Sigmoid colon (tissue), 7 donors: ENCODE measurements around the gene METTL23. TPM values are rescaled to one million over a fixed set of nuclear protein-coding genes. Genes with fewer than 3 reads are reported as not detected.
A peak's percentile ranks its signal among the peaks of the same experiment; 100 is the strongest.

Experiments used
- DNase-seq: peaks from one replicate; pipeline ENCODE4 v3.0.0-alpha.2; 2019
- H3K27ac ChIP-seq, 4 donors: fragments of 200-600 bp; sonication (generic); one replicate each; pipeline ENCODE4 v1.5.1; 2016 to 2019; ENCODE audit warnings: mild to moderate bottlenecking in 1 of 4
- H3K27me3 ChIP-seq, 3 donors: fragments of 200-600 bp; sonication (generic); one replicate each; pipeline ENCODE4 v1.5.1; 2019; ENCODE audit warnings: mild to moderate bottlenecking in 1 of 3
- H3K36me3 ChIP-seq, 4 donors: fragments of 200-600 bp; sonication (generic); one replicate each; pipeline ENCODE4 v1.5.1; 2016 to 2019
- H3K4me1 ChIP-seq, 4 donors: fragments of 200-600 bp; sonication (generic); one replicate each; pipeline ENCODE4 v1.5.1; 2017 to 2019
- H3K4me3 ChIP-seq, 4 donors: fragments of 200-600 bp; sonication (generic); one replicate each; pipeline ENCODE4 v1.5.1; 2017 to 2019; ENCODE audit warnings: mild to moderate bottlenecking in 2 of 4, moderate library complexity in 1 of 4
- H3K9me3 ChIP-seq, 4 donors: fragments of 200-600 bp in 3 of 4; sonication (generic) in 3 of 4; one replicate each; pipeline versions ENCODE4 v1.5.1 to v1.6.1; 2013 to 2019
- CTCF ChIP-seq, 4 experiments: fragments of 450-650 bp in 3 of 4; fragments of 200-600 bp in 1 of 4; IDR thresholded peaks; one replicate each; pipeline ENCODE4 v1.5.1; 2016 to 2019; ENCODE audit warnings: antibody characterized with exemption in 4 of 4, mild to moderate bottlenecking in 3 of 4, moderate library complexity in 2 of 4
- EP300 ChIP-seq, 4 donors: sonication (generic); formaldehyde crosslinking; IDR thresholded peaks; one replicate each; pipeline ENCODE4 v1.6.1; 2017; ENCODE audit warnings: antibody characterized with exemption in 4 of 4
- POLR2A ChIP-seq, 2 donors: fragments of 450-650 bp; IDR thresholded peaks; one replicate each; pipeline ENCODE4 v1.6.1; 2016; ENCODE audit warnings: antibody characterized with exemption in 2 of 2, mild to moderate bottlenecking in 2 of 2, moderate library complexity in 2 of 2
- POLR2AphosphoS5 ChIP-seq, 4 donors: sonication (generic); formaldehyde crosslinking; IDR thresholded peaks; one replicate each; pipeline ENCODE4 v1.6.1; 2017; ENCODE audit warnings: antibody characterized with exemption in 4 of 4
- WGBS, 2 donors: extraction: QIAGEN DNeasy Blood & Tissue Kit; methylation state at CpG; one replicate each; pipeline ENCODE4 v1.1.7; 2013; 5-methylcytosine and 5-hydroxymethylcytosine counted together
- intact Hi-C: fragments of 100-400 bp; cut with DNase I; formaldehyde crosslinking; loops from one replicate; pipeline ENCODE4 v1.15.1; 2023
- polyA plus RNA-seq, 3 donors: library from polyadenylated mRNA; stranded (reverse); fragments of 200-250 nt; gene quantifications; one replicate each; pipeline ENCODE4 v1.2.3, GENCODE V29; 2013
- total RNA-seq, 4 donors: library from RNA; depleted of rRNA; stranded (reverse); fragments of >200 nt; gene quantifications; one replicate each; pipeline ENCODE4 v1.1.0, GENCODE V29; 2016
- donor health status: healthy with polysubstance abuse.
- donor health status: Bipolar disorder and iron deficiency.
- donor health status: healthy.

The METTL23 gene
- total and polyA plus RNA-seq, 7 donors, result 13.6 to 34.8 (median 25.7) TPM

GRCh38 chr17:76755285-76755684 lies 28.6 kb downstream of the METTL23 start:
- intact Hi-C loops, result no loop called here
- 98 to 99% methylated on average over 2 of the region's 2 CpGs for WGBS, 2 donors
- TF ChIP-seq CTCF (IDR thresholded peaks at IDR 0.05) (no peak), POLR2A (IDR thresholded peaks at IDR 0.05) (no peak), EP300 (IDR thresholded peaks at IDR 0.05) (no peak), POLR2AphosphoS5 (IDR thresholded peaks at IDR 0.05) (no peak)
- no peak for DNase-seq
- Histone ChIP-seq H3K4me3 (no peak overlapping the region), H3K9me3 (no peaks in the 10 kb centered on the region), H3K4me1 (no peaks in the 10 kb centered on the region), H3K27me3 (no peaks in the 10 kb centered on the region), H3K36me3 (peaks cover 0 to 67% (median 13%) of the 10 kb centered on the region in 4 donors), H3K27ac (no peak overlapping the region)

GRCh38 chr17:76757256-76757655 lies 30.6 kb downstream of the METTL23 start:
- Histone ChIP-seq H3K36me3 (peaks cover 0 to 68% (median 13%) of the 10 kb centered on the region in 4 donors), H3K4me3 (no peak overlapping the region), H3K4me1 (no peaks in the 10 kb centered on the region), H3K27me3 (no peaks in the 10 kb centered on the region), H3K27ac (no peak overlapping the region), H3K9me3 (no peaks in the 10 kb centered on the region)
- no peak for DNase-seq
- TF ChIP-seq EP300 (IDR thresholded peaks at IDR 0.05) (no peak), POLR2AphosphoS5 (IDR thresholded peaks at IDR 0.05) (no peak), POLR2A (IDR thresholded peaks at IDR 0.05) (no peak), CTCF (IDR thresholded peaks at IDR 0.05) (no peak)
- intact Hi-C loops, result no loop called here
- 95 to 96% methylated on average over 5 of the region's 5 CpGs for WGBS, 2 donors

GRCh38 chr17:76758570-76758969 lies 31.9 kb downstream of the METTL23 start:
- H3K9me3 ChIP-seq, result no peaks in the 10 kb centered on the region
- H3K36me3 ChIP-seq, result peaks cover 0 to 58% (median 13%) of the 10 kb centered on the region in 4 donors
- H3K4me3 ChIP-seq, result no peak overlapping the region
- H3K27me3 ChIP-seq, result no peaks in the 10 kb centered on the region
- intact Hi-C loops, result no loop called here
- no peak for DNase-seq
- no peak overlapping the region for H3K27ac ChIP-seq
- H3K4me1 ChIP-seq, result no peaks in the 10 kb centered on the region
- TF ChIP-seq CTCF (IDR thresholded peaks at IDR 0.05), result no peak
- no peak for TF ChIP-seq EP300 (IDR thresholded peaks at IDR 0.05)
- no peak for TF ChIP-seq POLR2A (IDR thresholded peaks at IDR 0.05)
- no peak for TF ChIP-seq POLR2AphosphoS5 (IDR thresholded peaks at IDR 0.05)
- WGBS, 2 donors, result 93 to 97% methylated on average over 3 of the region's 3 CpGs

- Histone ChIP-seq H3K27me3 (no peaks in the 10 kb centered on the region), H3K36me3 (peaks cover 8 to 87% (median 30%) of the 10 kb centered on the region in 4 donors), H3K9me3 (no peaks in the 10 kb centered on the region), H3K27ac (peak overlapping the region in 1 of 4 donors; percentile 39), H3K4me1 (no peaks in the 10 kb centered on the region), H3K4me3 (no peak overlapping the region)
- intact Hi-C loops, result no loop called here
- 76 to 85% methylated on average over 6 of the region's 6 CpGs for WGBS, 2 donors
- DNase-seq, result no peak
- TF ChIP-seq POLR2A (IDR thresholded peaks at IDR 0.05) (no peak), POLR2AphosphoS5 (IDR thresholded peaks at IDR 0.05) (no peak), EP300 (IDR thresholded peaks at IDR 0.05) (no peak), CTCF (IDR thresholded peaks at IDR 0.05) (no peak)
Observed at GRCh38 chr17:76772842-76773525, 46.3 kb downstream of the METTL23 start.
